H9 (cell line): ENCODE data around the gene APOC1. TPM values are rescaled to one million over a fixed set of nuclear protein-coding genes. Genes with fewer than 3 reads are reported as not detected.

ENCODE experiments used
- DNase-seq: peaks from one replicate; pipeline ENCODE4 v3.0.0-alpha.2; 2017
- H2AFZ ChIP-seq: one replicate; pipeline ENCODE4 v1.6.1; 2013; ENCODE audit warnings: mild to moderate bottlenecking, low read length, control low read depth, moderate library complexity
- H2AK5ac ChIP-seq: 2 replicates; pipeline ENCODE4 v1.6.1; 2013; ENCODE audit warnings: low read length, control low read depth, mixed read lengths; ENCODE audit not compliant: insufficient read length
- H2BK120ac ChIP-seq: one replicate; pipeline ENCODE4 v1.6.1; 2013; ENCODE audit warnings: low read depth, mild to moderate bottlenecking, low read length, control low read depth, inconsistent platforms; ENCODE audit not compliant: poor library complexity, severe bottlenecking
- H2BK12ac ChIP-seq: 2 replicates; pipeline ENCODE4 v1.6.1; 2013; ENCODE audit warnings: low read length, control low read depth, mixed read lengths, low read depth; ENCODE audit not compliant: insufficient read length
- H2BK15ac ChIP-seq: 2 replicates; pipeline ENCODE4 v1.6.1; 2013; ENCODE audit warnings: low read depth, low read length, control low read depth
- H2BK20ac ChIP-seq: one replicate; pipeline ENCODE4 v1.6.1; 2013; ENCODE audit warnings: low read depth, mild to moderate bottlenecking, low read length, control low read depth, inconsistent platforms; ENCODE audit not compliant: poor library complexity, severe bottlenecking
- H2BK5ac ChIP-seq: 2 replicates; pipeline ENCODE4 v1.6.1; 2013; ENCODE audit warnings: low read length, control low read depth, mixed read lengths; ENCODE audit not compliant: insufficient read length
- H3K14ac ChIP-seq: 2 replicates; pipeline ENCODE4 v1.6.1; 2013; ENCODE audit warnings: low read length, control low read depth; ENCODE audit not compliant: insufficient read depth
- H3K18ac ChIP-seq: 2 replicates; pipeline ENCODE4 v1.6.1; 2013; ENCODE audit warnings: low read depth, mild to moderate bottlenecking, mixed read lengths, low read length, control low read depth; ENCODE audit not compliant: insufficient read length
- H3K23ac ChIP-seq: 2 replicates; pipeline ENCODE4 v1.6.1; 2013; ENCODE audit warnings: low read length, control low read depth, mixed read lengths, low read depth; ENCODE audit not compliant: insufficient read length
- H3K23me2 ChIP-seq: 2 replicates; pipeline ENCODE4 v1.6.1; 2013; ENCODE audit warnings: low read depth, mild to moderate bottlenecking, mixed read lengths, low read length, control low read depth; ENCODE audit not compliant: insufficient read length, poor library complexity, severe bottlenecking
- H3K27ac ChIP-seq: 2 replicates; pipeline ENCODE4 v1.5.1; 2013; ENCODE audit warnings: low read length, control low read depth, mixed read lengths, low read depth; ENCODE audit not compliant: insufficient read length
- H3K27me3 ChIP-seq: 2 replicates; pipeline ENCODE4 v1.6.1; 2013; ENCODE audit warnings: low read length, control low read depth, inconsistent platforms; ENCODE audit not compliant: insufficient read depth
- H3K4ac ChIP-seq: 2 replicates; pipeline ENCODE4 v1.6.1; 2013; ENCODE audit warnings: low read depth, mild to moderate bottlenecking, control low read depth, inconsistent platforms, low read length, moderate library complexity
- H3K4me1 ChIP-seq: 2 replicates; pipeline ENCODE4 v1.6.1; 2013; ENCODE audit warnings: low read length, control low read depth, inconsistent platforms; ENCODE audit not compliant: insufficient read depth
- H3K4me2 ChIP-seq: 2 replicates; pipeline ENCODE4 v1.6.1; 2013; ENCODE audit warnings: low read length, control low read depth, mixed read lengths; ENCODE audit not compliant: insufficient read length, insufficient read depth
- H3K56ac ChIP-seq: 2 replicates; pipeline ENCODE4 v1.6.1; 2013; ENCODE audit warnings: low read depth, mild to moderate bottlenecking, mixed read lengths, low read length, control low read depth; ENCODE audit not compliant: insufficient read length
- H3K79me1 ChIP-seq: 2 replicates; pipeline ENCODE4 v1.6.1; 2013; ENCODE audit warnings: low read depth, mild to moderate bottlenecking, moderate library complexity, low read length, control low read depth, inconsistent platforms; ENCODE audit not compliant: insufficient read depth, poor library complexity, severe bottlenecking
- H3K79me2 ChIP-seq: 2 replicates; pipeline ENCODE4 v1.6.1; 2013; ENCODE audit warnings: low read length, control low read depth, inconsistent platforms; ENCODE audit not compliant: insufficient read depth
- H3K9ac ChIP-seq: 2 replicates; pipeline ENCODE4 v1.6.1; 2013; ENCODE audit warnings: low read length, control low read depth, mixed read lengths; ENCODE audit not compliant: insufficient read length; ENCODE audit errors: extremely low read depth
- H3K9me3 ChIP-seq: one replicate; pipeline ENCODE4 v1.6.1; 2013; ENCODE audit warnings: low read depth, low read length, inconsistent platforms; ENCODE audit not compliant: control insufficient read depth
- H3T11ph ChIP-seq: one replicate; pipeline ENCODE4 v1.6.1; 2013; ENCODE audit warnings: mild to moderate bottlenecking, low read length, control low read depth, inconsistent platforms
- H4K20me1 ChIP-seq: one replicate; pipeline ENCODE4 v1.6.1; 2013; ENCODE audit not compliant: control insufficient read depth, insufficient read length, insufficient read depth
- H4K5ac ChIP-seq: 2 replicates; pipeline ENCODE4 v1.6.1; 2013; ENCODE audit warnings: low read depth, mild to moderate bottlenecking, mixed read lengths, low read length, control low read depth; ENCODE audit not compliant: insufficient read length
- H4K8ac ChIP-seq: replicated peaks from 2 replicates; pipeline ENCODE4 v1.6.1; 2013; ENCODE audit warnings: low read length, control low read depth, mixed read lengths, low read depth; ENCODE audit not compliant: insufficient read length
- H4K91ac ChIP-seq: 2 replicates; pipeline ENCODE4 v1.6.1; 2013; ENCODE audit warnings: low read depth, mild to moderate bottlenecking, moderate library complexity, mixed read lengths, low read length, control low read depth; ENCODE audit not compliant: insufficient read length
- H3K27ac Mint-ChIP-seq, 3 experiments: 2 replicates in 2 of 3; 3 replicates in 1 of 3; pipeline ENCODE4 v1.8.0; 2020 to 2021; ENCODE audit warnings: mixed read lengths in 3 of 3, mild to moderate bottlenecking in 1 of 3, moderate library complexity in 1 of 3
- H3K27me3 Mint-ChIP-seq: 2 replicates; pipeline ENCODE4 v1.8.0; 2021; ENCODE audit warnings: low read depth, mild to moderate bottlenecking, moderate library complexity, mixed read lengths
- H3K36me3 Mint-ChIP-seq, 3 experiments: 2 replicates in 2 of 3; 3 replicates in 1 of 3; pipeline ENCODE4 v1.8.0; 2020 to 2021; ENCODE audit warnings: low read depth in 3 of 3, mixed read lengths in 3 of 3; ENCODE audit not compliant: insufficient read depth in 1 of 3
- H3K4me1 Mint-ChIP-seq, 2 experiments: 2 replicates each; pipeline ENCODE4 v1.8.0; 2020; ENCODE audit warnings: mixed read lengths in 2 of 2
- H3K4me3 Mint-ChIP-seq, 2 experiments: 2 replicates in 1 of 2; 3 replicates in 1 of 2; pipeline ENCODE4 v1.8.0; 2020 to 2021; ENCODE audit warnings: mild to moderate bottlenecking in 2 of 2, mixed read lengths in 2 of 2, moderate library complexity in 1 of 2
- H3K9me3 Mint-ChIP-seq, 2 experiments: 2 replicates in 1 of 2; 3 replicates in 1 of 2; pipeline ENCODE4 v1.8.0; 2020; ENCODE audit warnings: mild to moderate bottlenecking in 2 of 2, mixed read lengths in 2 of 2, moderate library complexity in 1 of 2
- CTCF ChIP-seq: fragments of 200-600 bp; sonication (generic); conservative IDR thresholded peaks from 3 replicates; pipeline ENCODE4 v1.8.0; 2021; ENCODE audit warnings: antibody characterized with exemption, mild to moderate bottlenecking
- WGBS: extraction: QIAGEN DNeasy Blood & Tissue Kit; methylation state at CpG from one replicate; pipeline ENCODE4 v1.1.7; 2013; ENCODE audit warnings: missing lambda C conversion rate, low lambda C conversion rate, mixed read lengths; ENCODE audit not compliant: insufficient read length; ENCODE audit errors: extremely low coverage; 5-methylcytosine and 5-hydroxymethylcytosine counted together
- total RNA-seq: library from RNA; stranded (reverse); gene quantifications from 2 replicates; pipeline ENCODE4 v1.2.1, GENCODE V29; 2021

The APOC1 gene
- total RNA-seq, 1 experiment from 2014 or later, result 78.1 TPM

- Histone ChIP-seq H2BK120ac (no peak overlapping the region), H3T11ph (no peak overlapping the region), H3K4me2 (no peak overlapping the region), H4K91ac (no peak overlapping the region), H3K79me1 (no peaks in the 10 kb centered on the region), H4K20me1 (no peaks in the 10 kb centered on the region), H2BK15ac (no peak overlapping the region), H2BK5ac (no peak overlapping the region), H3K14ac (no peak overlapping the region), H3K23me2 (no peaks in the 10 kb centered on the region), H3K18ac (no peak overlapping the region), H4K8ac (no peak overlapping the region), H3K56ac (no peak overlapping the region), H3K27ac (no peak overlapping the region), H2BK12ac (no peak overlapping the region), H2BK20ac (no peak overlapping the region), H2AK5ac (no peak overlapping the region), H3K79me2 (no peaks in the 10 kb centered on the region; the same call in 1 of the 2 replicates), H3K4ac (no peak overlapping the region), H3K23ac (no peak overlapping the region), H3K27me3 (no peaks in the 10 kb centered on the region), H4K5ac (no peak overlapping the region), H3K9ac (no peak overlapping the region), H3K9me3 (no peaks in the 10 kb centered on the region), H3K4me1 (no peaks in the 10 kb centered on the region), H2AFZ (no peak overlapping the region)
- Mint-ChIP-seq H3K27ac (peak overlapping the region in 2 of 3 experiments; percentile 58 to 92; a peak in 2 of 7 replicates), H3K36me3 (peaks cover 10 to 37% (median 29%) of the 10 kb centered on the region in 3 experiments; a peak in 6 of 7 replicates), H3K27me3 (no peaks in the 10 kb centered on the region; the same call in 1 of the 2 replicates), H3K9me3 (no peaks in the 10 kb centered on the region), H3K4me1 (peaks cover 27 to 50% of the 10 kb centered on the region in 2 experiments), H3K4me3 (peak overlapping the region in 1 of 2 experiments; percentile 55; a peak in 2 of 5 replicates)
- no peak for DNase-seq
- no CpG with 5 or more reads among the region's 46 CpGs for WGBS
- no peak for TF ChIP-seq CTCF
Observed at GRCh38 chr19:44908074-44908835, 6.2 kb upstream of the APOC1 start.
